ENCODE data around the gene ATP13A4. TPM values are rescaled to one million over a fixed set of nuclear protein-coding genes. Genes with fewer than 3 reads are reported as not detected.

The ATP13A4 gene
- total and polyA plus RNA-seq, 7 donors, result 0.10 to 0.36 (median 0.22) TPM; not detected in 3

GRCh38 chr3:193589616-193590015, 34.9 kb upstream of the ATP13A4 start:
- DNase-seq, result no peak
- ATAC-seq, result no peak
- Histone ChIP-seq H3K9me3 (no peaks in the 10 kb centered on the region), H3K27me3 (ENCODE audit: insufficient read depth in 3 of 3, low read length in 2 of 3) (no peaks in the 10 kb centered on the region), H3K36me3 (ENCODE audit: insufficient read depth in 1 of 2, low read depth in 1 of 2) (no peaks in the 10 kb centered on the region), H3K4me3 (no peak overlapping the region), H3K4me1 (peaks cover 13% of the 10 kb centered on the region), H3K27ac (no peak overlapping the region)
- 54 to 67% (median 65%) methylated on average over 1 of the region's 1 CpG for WGBS, 3 donors
- intact Hi-C loops (cut with DNase I), result loop anchor here in 1 of 2 donors (10.0 kb wide), 1 partner anchor 345 kb away; the partner anchor contains the start of gene PLAAT1
- TF ChIP-seq CTCF (IDR thresholded peaks at IDR 0.05), result no peak

GRCh38 chr3:193589129-193589528, 34.4 kb upstream of the ATP13A4 start:
- intact Hi-C loops (cut with DNase I), result no loop called here
- Histone ChIP-seq H3K36me3 (ENCODE audit: insufficient read depth in 1 of 2, low read depth in 1 of 2) (no peaks in the 10 kb centered on the region), H3K9me3 (no peaks in the 10 kb centered on the region), H3K27ac (no peak overlapping the region), H3K4me1 (peaks cover 8% of the 10 kb centered on the region), H3K4me3 (no peak overlapping the region), H3K27me3 (ENCODE audit: insufficient read depth in 3 of 3, low read length in 2 of 3) (no peaks in the 10 kb centered on the region)
- WGBS, 3 donors, result 55 to 77% (median 74%) methylated on average over 1 of the region's 1 CpG
- TF ChIP-seq CTCF (IDR thresholded peaks at IDR 0.05), result no peak
- no peak for ATAC-seq
- DNase-seq, result no peak

- intact Hi-C loops (cut with DNase I), result no loop called here
- no peaks in the 10 kb centered on the region for H3K4me1 ChIP-seq
- ATAC-seq, result no peak
- no peak overlapping the region for H3K4me3 ChIP-seq
- DNase-seq, result no peak
- no peak for TF ChIP-seq CTCF (IDR thresholded peaks at IDR 0.05)
- no peak overlapping the region for H3K27ac ChIP-seq
- H3K9me3 ChIP-seq, result no peaks in the 10 kb centered on the region
- no peaks in the 10 kb centered on the region for H3K36me3 ChIP-seq (ENCODE audit: insufficient read depth in 1 of 2, low read depth in 1 of 2)
- no peaks in the 10 kb centered on the region for H3K27me3 ChIP-seq (ENCODE audit: insufficient read depth in 3 of 3, low read length in 2 of 3)
Observed at GRCh38 chr3:193586526-193586925, 31.8 kb upstream of the ATP13A4 start.

GRCh38 chr3:193585530-193585929, 30.8 kb upstream of the ATP13A4 start:
- no peak for TF ChIP-seq CTCF (IDR thresholded peaks at IDR 0.05)
- no peak for ATAC-seq
- WGBS, 3 donors, result 74 to 79% (median 77%) methylated on average over 9 of the region's 9 CpGs
- no peak overlapping the region for H3K27ac ChIP-seq
- DNase-seq, result no peak
- intact Hi-C loops (cut with DNase I), result no loop called here
- no peaks in the 10 kb centered on the region for H3K4me1 ChIP-seq
- no peaks in the 10 kb centered on the region for H3K9me3 ChIP-seq
- no peaks in the 10 kb centered on the region for H3K36me3 ChIP-seq (ENCODE audit: insufficient read depth in 1 of 2, low read depth in 1 of 2)
- H3K27me3 ChIP-seq (ENCODE audit: insufficient read depth in 3 of 3, low read length in 2 of 3), result no peaks in the 10 kb centered on the region
- no peak overlapping the region for H3K4me3 ChIP-seq

GRCh38 chr3:193574488-193575070, 19.9 kb upstream of the ATP13A4 start:
- WGBS, 3 donors, result 53 to 73% (median 61%) methylated on average over 2 of the region's 2 CpGs
- no peaks in the 10 kb centered on the region for H3K36me3 ChIP-seq (ENCODE audit: insufficient read depth in 1 of 2, low read depth in 1 of 2)
- H3K9me3 ChIP-seq, result no peaks in the 10 kb centered on the region
- intact Hi-C loops (cut with DNase I), result loop anchor here (5.0 kb wide), 6 partner anchors 112 to 1107 kb away; no protein-coding TSS in a partner anchor
- H3K27me3 ChIP-seq (ENCODE audit: insufficient read depth in 3 of 3, low read length in 2 of 3), result no peaks in the 10 kb centered on the region
- H3K4me1 ChIP-seq, result no peaks in the 10 kb centered on the region
- TF ChIP-seq CTCF (IDR thresholded peaks at IDR 0.05), result no peak
- no peak for ATAC-seq
- no peak overlapping the region for H3K27ac ChIP-seq
- DNase-seq, result no peak
- no peak overlapping the region for H3K4me3 ChIP-seq

Measured in psoas muscle (tissue), 8 donors.